Fibroblast of lung (primary cell): ENCODE data around the gene PLCG2. TPM values are rescaled to one million over a fixed set of nuclear protein-coding genes. Genes with fewer than 3 reads are reported as not detected.

Experiments used
- DNase-seq, 2 donors: peaks; one replicate each; pipeline versions ENCODE4 v3.0.0 to v3.0.0-alpha.2; 2010; ENCODE audit warnings: low read depth in 2 of 2
- H2AFZ ChIP-seq: 2 replicates; pipeline ENCODE4 v1.5.1; 2012; ENCODE audit warnings: low read length, control low read depth, inconsistent platforms
- H3K27ac ChIP-seq: 2 replicates; pipeline ENCODE4 v1.5.1; 2011; ENCODE audit warnings: low read length, control low read depth; ENCODE audit not compliant: insufficient read depth
- H3K27me3 ChIP-seq: 2 replicates; pipeline ENCODE4 v1.5.1; 2011; ENCODE audit warnings: mild to moderate bottlenecking, low read length; ENCODE audit not compliant: control insufficient read depth, insufficient read depth
- H3K36me3 ChIP-seq: 2 replicates; pipeline ENCODE4 v1.5.1; 2011; ENCODE audit warnings: low read length; ENCODE audit not compliant: control insufficient read depth, insufficient read depth
- H3K4me1 ChIP-seq: 2 replicates; pipeline ENCODE4 v1.5.1; 2011; ENCODE audit warnings: low read length; ENCODE audit not compliant: control insufficient read depth, insufficient read depth; ENCODE audit errors: extremely low read depth
- H3K4me2 ChIP-seq: 2 replicates; pipeline ENCODE4 v1.5.1; 2011; ENCODE audit warnings: low read length, control low read depth; ENCODE audit not compliant: insufficient read depth; ENCODE audit errors: extremely low read depth
- H3K4me3 ChIP-seq, 4 experiments: fragments of 200-600 bp in 1 of 4; sonication (generic) in 1 of 4; replicated peaks in 1 of 4; 2 replicates each; pipeline ENCODE4 v1.5.1; 2011 to 2016; ENCODE audit warnings: low read length in 4 of 4, low read depth in 3 of 4, mild to moderate bottlenecking in 3 of 4, control low read depth in 2 of 4, inconsistent platforms in 1 of 4, mixed read lengths in 1 of 4; ENCODE audit not compliant: insufficient read depth in 1 of 4; ENCODE audit errors: control extremely low read depth in 1 of 4
- H3K79me2 ChIP-seq: 2 replicates; pipeline ENCODE4 v1.5.1; 2012; ENCODE audit warnings: mild to moderate bottlenecking, low read length, inconsistent platforms; ENCODE audit not compliant: control insufficient read depth, insufficient read depth
- H3K9ac ChIP-seq: 2 replicates; pipeline ENCODE4 v1.5.1; 2011; ENCODE audit warnings: mild to moderate bottlenecking, low read length, control low read depth; ENCODE audit not compliant: insufficient read depth
- H3K9me3 ChIP-seq: 2 replicates; pipeline ENCODE4 v1.5.1; 2012; ENCODE audit warnings: low read depth, low read length; ENCODE audit not compliant: control insufficient read depth, insufficient read depth
- H4K20me1 ChIP-seq: 2 replicates; pipeline ENCODE4 v1.5.1; 2011; ENCODE audit warnings: low read length; ENCODE audit not compliant: control insufficient read depth, insufficient read depth; ENCODE audit errors: extremely low read depth
- CTCF ChIP-seq, 2 donors: IDR thresholded peaks in 1 of 2; conservative IDR thresholded peaks in 1 of 2; 1 replicate in 1 of 2; 2 replicates in 1 of 2; pipeline ENCODE4 v1.5.1; 2011 to 2012; ENCODE audit warnings: low read length in 2 of 2, control low read depth in 1 of 2, inconsistent platforms in 1 of 2, low read depth in 1 of 2, mild to moderate bottlenecking in 1 of 2
- EZH2 ChIP-seq: IDR thresholded peaks from 2 replicates; pipeline ENCODE4 v1.5.1; 2012; ENCODE audit warnings: low read length, control low read depth, mild to moderate bottlenecking; ENCODE audit errors: missing control alignments
- polyA plus RNA-seq, 2 donors: library from polyadenylated mRNA; depleted of rRNA in 1 of 2; stranded (reverse) in 1 of 2; unstranded in 1 of 2; fragments of >200 nt; gene quantifications; 2 replicates each; pipeline ENCODE4 v1.2.1, GENCODE V29; 2011 to 2012; ENCODE audit warnings: missing spikeins in 1 of 2
- total RNA-seq: library from RNA; depleted of rRNA; stranded (reverse); fragments of >200 nt; gene quantifications from 2 replicates; pipeline ENCODE4 v1.2.1, GENCODE V29; 2014

PLCG2 gene
- total and polyA plus RNA-seq, 2 donors (not counting 1 experiment from before 2014, with no cell fraction given): 0.53 to 0.66 TPM

GRCh38 chr16:81808933-81809480 lies 29.9 kb downstream of the PLCG2 start:
- no peaks in the 10 kb centered on the region for H3K4me1 ChIP-seq
- no peaks in the 10 kb centered on the region for H4K20me1 ChIP-seq
- no peak overlapping the region for H3K27ac ChIP-seq
- H3K9me3 ChIP-seq: no peaks in the 10 kb centered on the region
- H3K27me3 ChIP-seq: no peaks in the 10 kb centered on the region
- H3K36me3 ChIP-seq: no peaks in the 10 kb centered on the region
- no peak overlapping the region for H3K4me3 ChIP-seq
- no peak overlapping the region for H3K9ac ChIP-seq
- no peak overlapping the region for H3K4me2 ChIP-seq
- no peaks in the 10 kb centered on the region for H3K79me2 ChIP-seq
- H2AFZ ChIP-seq: no peak overlapping the region
- TF ChIP-seq CTCF (conservative IDR thresholded peaks at IDR 0.05 in 1 of 2, IDR thresholded peaks at IDR 0.05 in 1 of 2; ENCODE audit: low read depth in 1 of 2, low read length in 2 of 2) (no peak), EZH2 (no peak)
- no peak for DNase-seq

DNA sequence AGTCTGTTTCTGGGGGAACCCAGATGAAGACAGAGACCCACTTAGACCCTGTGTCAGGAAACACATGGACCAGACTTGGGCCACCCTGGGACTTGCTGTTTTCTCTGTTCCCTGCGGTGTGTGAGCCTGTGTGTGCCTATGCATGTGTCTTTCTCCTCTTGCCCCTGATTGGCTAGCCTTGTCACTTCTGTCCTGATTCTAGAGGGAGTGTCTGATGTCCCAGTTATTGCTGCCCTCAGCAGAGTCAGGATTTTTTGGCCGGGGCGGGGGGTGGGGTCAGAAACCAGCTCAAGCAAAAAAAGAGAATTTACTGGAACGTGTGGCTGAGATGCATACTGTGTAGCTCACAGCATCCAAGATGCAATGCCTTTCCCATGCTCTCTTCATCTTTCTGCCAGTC lies 30.5 kb downstream of the PLCG2 start:
- Histone ChIP-seq H3K79me2 (no peaks in the 10 kb centered on the region), H3K9ac (no peak overlapping the region), H2AFZ (no peak overlapping the region), H3K27me3 (no peaks in the 10 kb centered on the region), H3K4me1 (no peaks in the 10 kb centered on the region), H3K4me2 (no peak overlapping the region), H3K4me3 (no peak overlapping the region), H3K9me3 (no peaks in the 10 kb centered on the region), H3K36me3 (no peaks in the 10 kb centered on the region), H3K27ac (no peak overlapping the region), H4K20me1 (no peaks in the 10 kb centered on the region)
- no peak for DNase-seq
- no peak for TF ChIP-seq EZH2
- no peak for TF ChIP-seq CTCF (conservative IDR thresholded peaks at IDR 0.05 in 1 of 2, IDR thresholded peaks at IDR 0.05 in 1 of 2; ENCODE audit: low read depth in 1 of 2, low read length in 2 of 2)

DNA sequence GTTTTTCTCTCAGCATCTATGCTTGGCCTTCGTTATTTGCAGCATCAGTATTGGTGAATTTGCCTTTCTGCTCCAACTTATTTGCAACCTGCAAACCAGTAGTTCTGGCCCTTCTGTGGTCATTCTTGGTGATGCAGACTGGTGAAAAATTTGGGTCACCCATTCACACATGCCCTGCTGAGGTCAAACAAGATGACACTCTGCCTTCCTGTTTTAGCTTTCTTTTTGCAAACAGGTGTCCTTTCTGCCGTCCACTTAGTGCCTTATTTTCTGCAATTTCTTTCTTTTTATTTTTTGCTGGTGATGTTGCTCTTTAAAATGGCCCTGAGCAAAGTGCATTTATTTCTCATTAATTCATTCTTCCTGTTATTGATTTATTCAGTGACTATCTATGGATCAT lies 31.3 kb downstream of the PLCG2 start:
- Histone ChIP-seq H3K27ac (no peak overlapping the region), H4K20me1 (no peaks in the 10 kb centered on the region), H3K4me1 (no peaks in the 10 kb centered on the region), H3K79me2 (no peaks in the 10 kb centered on the region), H2AFZ (no peak overlapping the region), H3K4me2 (no peak overlapping the region), H3K27me3 (no peaks in the 10 kb centered on the region), H3K4me3 (no peak overlapping the region), H3K36me3 (no peaks in the 10 kb centered on the region), H3K9me3 (no peaks in the 10 kb centered on the region), H3K9ac (no peak overlapping the region)
- no peak for DNase-seq
- TF ChIP-seq CTCF (conservative IDR thresholded peaks at IDR 0.05 in 1 of 2, IDR thresholded peaks at IDR 0.05 in 1 of 2; ENCODE audit: low read depth in 1 of 2, low read length in 2 of 2) (no peak), EZH2 (no peak)
